Retina (tissue), 1 donor: ENCODE data around the gene LCA5.
"Not testable (repeated sequence)": the region's sequence is repeated elsewhere in the genome, so short reads cannot be mapped to it uniquely, and the experiment has no call there.

Experiments
- DNase-seq: peaks from one replicate; pipeline ENCODE4 v3.0.0-alpha.2; 2016

LCA5 gene

DNA sequence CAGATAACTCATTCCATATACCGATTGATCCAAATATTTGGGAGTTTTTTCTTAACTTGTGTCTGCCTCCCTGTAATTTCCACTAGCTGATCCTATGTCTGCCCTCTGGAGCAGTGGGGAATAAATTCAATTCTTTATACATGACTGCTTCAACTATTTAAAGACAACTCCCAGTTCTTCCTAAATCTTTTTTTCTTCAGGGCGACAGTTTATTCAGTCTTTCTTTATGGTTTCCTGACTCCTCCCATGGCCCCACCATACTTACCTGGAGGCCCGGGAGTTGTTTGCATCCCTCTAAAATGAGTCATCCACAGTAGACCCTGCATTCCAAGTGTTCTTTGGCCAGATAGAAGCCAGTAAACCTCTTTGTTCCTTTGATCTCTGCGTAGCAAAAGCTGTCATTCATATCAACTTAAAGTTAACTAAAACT is 73.6 kb downstream of the LCA5 start:
- no peak for DNase-seq

DNA sequence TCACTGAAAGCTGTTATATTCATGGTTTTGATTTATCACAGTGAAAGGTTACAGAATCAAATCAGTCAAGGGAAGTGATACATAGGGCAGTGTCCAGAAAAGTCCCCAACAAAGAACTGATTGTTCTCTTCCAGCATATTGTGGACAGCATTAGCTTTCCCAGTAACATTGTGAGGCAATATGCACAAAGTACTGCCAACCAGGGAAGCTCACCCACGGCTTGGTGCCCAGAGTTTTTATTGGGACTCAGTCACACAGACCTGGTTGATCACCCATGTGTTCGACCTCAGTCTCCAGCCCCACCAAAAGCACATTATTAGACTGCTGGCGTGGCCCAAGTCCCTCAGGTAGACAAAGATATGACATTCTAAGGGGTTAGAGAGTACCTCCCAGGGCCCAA is 76.0 kb downstream of the LCA5 start:
- no peak for DNase-seq

DNA sequence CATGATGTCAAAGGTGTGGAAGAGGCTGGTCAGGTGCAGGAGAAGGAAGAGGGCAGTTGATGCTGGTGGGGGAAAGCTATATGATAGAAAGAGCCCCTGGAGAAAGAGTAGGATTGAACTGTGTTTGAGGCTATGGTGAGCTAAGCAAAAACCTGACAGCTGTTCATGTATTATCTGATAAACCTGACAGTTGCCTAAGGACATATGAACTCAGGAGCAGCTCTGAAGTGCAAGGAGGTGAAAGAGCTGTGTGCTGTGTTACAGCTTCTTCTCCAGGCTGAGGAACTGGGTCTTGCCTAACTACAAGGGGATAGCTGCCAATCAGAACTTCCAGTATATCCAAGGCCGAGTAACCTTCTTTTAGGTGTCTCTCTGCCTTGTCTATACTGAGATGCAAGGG is 81.8 kb downstream of the LCA5 start:
- DNase-seq: no peak

DNA sequence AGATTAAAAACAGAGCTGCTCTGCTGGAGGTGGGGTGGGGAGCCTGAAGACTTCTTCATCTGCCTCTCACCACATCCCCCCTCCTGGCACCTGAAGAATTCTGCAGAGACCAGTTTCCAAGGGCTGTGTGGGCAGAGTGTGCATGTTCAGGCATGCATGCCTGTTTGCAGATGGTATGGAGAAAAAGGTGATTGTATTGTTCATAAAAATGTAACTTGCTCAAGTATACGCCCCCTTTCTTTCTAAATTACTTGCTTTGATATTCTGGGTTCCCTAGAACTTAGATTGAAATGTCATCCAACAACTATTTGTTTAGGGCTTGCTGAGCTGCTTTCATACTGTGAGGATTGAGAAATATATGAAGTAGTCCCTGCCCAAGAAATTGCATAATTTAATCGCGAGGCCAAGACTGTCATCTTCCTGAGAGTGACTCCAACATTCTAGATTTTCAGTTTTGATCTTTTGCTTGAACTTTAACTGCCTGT is 83.6 kb downstream of the LCA5 start:
- no peak for DNase-seq

DNA sequence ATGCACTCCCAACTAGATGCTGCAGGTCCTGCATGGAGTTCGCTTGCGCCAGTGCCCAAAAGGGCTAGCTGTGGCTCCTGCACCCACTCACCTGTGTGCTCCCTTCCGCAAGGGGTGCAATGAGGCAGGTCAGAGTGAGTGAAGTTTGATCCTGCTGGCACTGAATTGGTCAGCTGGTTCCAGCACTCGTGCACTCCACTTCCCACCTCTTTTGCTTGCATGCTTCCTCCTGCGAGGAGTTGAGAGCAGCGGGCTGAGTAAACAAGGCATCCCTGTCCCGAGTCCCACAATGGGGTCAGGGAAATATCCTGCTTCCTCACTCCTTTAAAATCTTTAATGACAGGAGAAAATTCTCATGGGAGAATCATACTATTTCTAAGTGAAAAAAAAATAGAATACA is 86.2 kb downstream of the LCA5 start:
- DNase-seq: no peak

DNA sequence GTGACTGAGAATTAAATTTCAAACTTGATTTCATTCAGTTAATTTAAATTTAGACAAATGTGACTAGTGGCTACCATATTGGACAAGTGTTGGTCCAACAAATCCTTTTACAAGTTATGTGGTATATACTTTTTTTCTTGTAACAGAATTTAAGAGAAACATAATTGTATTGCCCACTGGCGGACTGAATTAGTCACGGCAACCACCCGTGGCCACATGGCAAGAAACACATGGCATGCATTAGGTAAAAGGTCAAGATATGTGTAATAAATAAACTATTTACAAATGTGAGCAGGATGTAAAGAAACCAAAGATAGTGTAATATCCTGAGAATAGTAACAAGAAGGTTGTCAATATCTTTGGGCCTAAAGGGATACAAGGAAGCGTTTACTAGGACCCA is 91.2 kb downstream of the LCA5 start:
- DNase-seq: no peak

DNA sequence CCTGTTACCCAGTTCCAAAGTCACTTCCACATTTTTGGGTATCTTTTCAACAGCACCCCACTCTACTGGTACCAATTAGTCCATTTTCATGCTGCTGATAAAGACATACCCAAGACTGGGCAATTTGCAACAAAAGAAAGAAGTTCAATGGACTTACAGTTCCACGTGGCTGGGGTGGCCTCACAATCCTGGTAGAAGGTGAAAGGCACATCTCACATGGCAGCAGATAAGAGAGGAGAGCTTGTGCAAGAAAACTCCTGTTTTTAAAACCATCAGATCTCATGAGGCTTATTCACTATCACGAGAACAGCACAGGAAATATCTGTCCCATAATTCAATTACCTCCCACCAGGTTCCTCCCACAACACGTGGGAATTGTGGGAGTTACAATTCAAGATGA is 93.4 kb downstream of the LCA5 start:
- not testable (repeated sequence) for DNase-seq

DNA sequence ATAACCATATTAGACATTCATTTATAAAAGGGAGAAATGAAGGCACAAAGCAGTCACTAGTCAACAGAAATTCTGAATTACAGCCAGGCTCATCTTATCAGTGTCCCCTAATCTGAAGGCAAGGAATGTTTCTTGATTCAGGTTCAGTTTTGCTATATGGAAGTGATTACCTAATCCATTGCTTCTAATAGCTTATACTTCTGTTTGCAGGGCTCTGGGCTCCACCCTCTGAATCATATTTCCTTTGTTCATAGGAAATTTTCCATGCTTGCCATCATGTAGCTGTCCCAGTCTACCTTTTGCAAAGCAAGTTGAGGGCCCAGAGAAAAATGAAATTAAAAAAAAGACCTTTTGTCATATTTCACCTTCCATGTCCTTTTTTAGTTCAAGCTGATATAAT is 96.0 kb downstream of the LCA5 start:
- no peak for DNase-seq

DNA sequence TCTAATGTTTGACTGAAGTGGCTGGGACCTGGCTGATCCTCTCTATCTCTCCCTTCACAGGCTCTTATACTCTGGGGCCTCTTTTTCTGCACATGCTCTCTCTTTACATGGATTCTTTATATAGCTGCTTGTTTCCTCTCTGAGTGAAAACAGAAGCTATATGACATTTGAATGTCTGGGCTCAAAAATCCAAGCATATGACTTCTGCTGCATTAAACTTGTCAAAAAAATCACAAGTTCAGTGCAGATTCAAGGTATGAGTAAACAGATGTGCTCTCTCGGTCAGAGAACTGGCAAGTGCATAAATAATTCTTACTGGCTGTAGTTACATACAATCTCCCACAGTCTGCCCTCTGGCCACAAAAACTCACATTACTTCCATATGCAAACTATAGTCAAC is 96.6 kb downstream of the LCA5 start:
- no peak for DNase-seq

DNA sequence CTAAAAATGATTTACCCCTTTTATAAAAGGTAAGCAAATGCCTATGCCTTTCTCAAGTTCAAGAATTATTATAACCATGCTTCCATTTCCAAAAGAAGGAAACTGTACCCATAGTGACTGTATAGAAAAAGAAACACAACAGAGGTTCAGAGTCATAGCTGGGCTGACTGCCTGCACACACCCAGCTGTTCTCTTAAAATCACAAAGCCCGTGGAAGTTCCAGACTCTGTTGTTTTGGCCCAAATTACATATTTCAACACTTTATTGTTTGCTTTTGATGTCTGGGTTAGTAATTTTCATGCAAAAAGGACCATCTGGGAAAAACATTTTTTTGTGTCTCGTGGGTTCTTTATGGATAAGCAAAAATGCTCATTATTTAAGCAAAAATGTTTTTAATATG is 99.2 kb downstream of the LCA5 start:
- no peak for DNase-seq

DNA sequence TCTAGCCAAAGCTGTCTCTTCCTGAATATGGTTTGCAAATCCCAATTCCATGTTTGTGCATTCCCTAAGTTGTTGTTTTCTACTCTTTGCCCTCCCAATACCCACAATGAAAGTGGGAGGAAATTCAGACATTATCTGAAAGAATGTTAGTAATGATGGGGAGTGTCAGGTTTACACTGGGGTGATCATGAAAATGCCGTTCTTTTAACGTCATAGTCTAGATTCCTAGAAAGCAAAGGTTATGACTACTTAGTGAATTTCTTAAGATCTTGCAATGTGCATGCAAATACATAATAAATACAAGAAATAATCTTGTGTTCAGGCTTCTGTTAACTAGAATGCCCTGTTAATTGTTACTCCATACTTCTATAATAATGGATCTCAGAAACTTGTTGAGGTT is 101.0 kb downstream of the LCA5 start:
- no peak for DNase-seq

DNA sequence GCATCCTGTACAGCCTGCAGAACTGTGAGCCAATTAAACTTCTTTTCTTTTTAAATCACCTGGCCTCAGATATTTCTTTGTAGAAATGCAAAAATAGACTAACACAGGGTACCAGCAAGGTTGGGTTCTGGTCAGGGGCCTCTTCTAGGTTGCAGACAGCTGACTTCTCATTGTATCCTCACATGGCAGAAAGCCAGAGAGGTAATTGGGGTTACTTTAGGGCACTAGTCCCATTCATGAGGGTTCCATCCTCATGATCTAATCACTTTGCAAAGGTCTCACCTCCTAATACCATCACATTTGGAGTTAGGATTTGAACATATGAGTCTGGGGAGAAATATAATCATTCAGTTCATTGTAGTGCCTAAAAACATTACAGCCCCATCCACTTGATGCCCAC is 101.5 kb downstream of the LCA5 start:
- DNase-seq: no peak
